HG03460 (cell line): ENCODE results near the gene TMEM115.

Experiments
- ATAC-seq: cut with Tn5 transposase; IDR thresholded peaks from one replicate; pipeline ENCODE4 v1.9.1; 2021; ENCODE audit not compliant: unreplicated experiment

TMEM115 gene

GRCh38 chr3:50334339-50335075 is 24.8 kb downstream of the TMEM115 start:
- no peak for ATAC-seq

GRCh38 chr3:50333744-50334328 is 25.5 kb downstream of the TMEM115 start:
- ATAC-seq = no peak

GRCh38 chr3:50331364-50331907 is 27.9 kb downstream of the TMEM115 start:
- ATAC-seq = no peak

GRCh38 chr3:50330330-50330729 is 29.0 kb downstream of the TMEM115 start:
- ATAC-seq = no peak

GRCh38 chr3:50327943-50328691 is 31.2 kb downstream of the TMEM115 start, which contains the start of gene TUSC2:
TSS of gene TUSC2 (minus strand) at chr3:50328223. CDS start at chr3:50328099, 124 bp downstream.
- ATAC-seq = peak; percentile 80

GRCh38 chr3:50327129-50327528 is 32.2 kb downstream of the TMEM115 start:
- no peak for ATAC-seq

- no peak for ATAC-seq
These were observed 33.2 kb downstream of the TMEM115 start for GRCh38 chr3:50326182-50326541.

- ATAC-seq = no peak
These were observed 33.7 kb downstream of the TMEM115 start for GRCh38 chr3:50325497-50326181.

- no peak for ATAC-seq
These were observed 34.2 kb downstream of the TMEM115 start for GRCh38 chr3:50325113-50325480.

- no peak for ATAC-seq
These were observed 34.8 kb downstream of the TMEM115 start for GRCh38 chr3:50324351-50325112.

- ATAC-seq = no peak
These were observed 35.6 kb downstream of the TMEM115 start for GRCh38 chr3:50323614-50324199.

- ATAC-seq = no peak
These were observed 36.2 kb downstream of the TMEM115 start for GRCh38 chr3:50323092-50323600.

GRCh38 chr3:50322386-50323091 is 36.8 kb downstream of the TMEM115 start, which contains the start of gene HYAL2:
TSS of gene HYAL2 (minus strand) at chr3:50322745. CDS start at chr3:50320489, 2,256 bp downstream.
- no peak for ATAC-seq

- ATAC-seq = no peak
These were observed 37.3 kb downstream of the TMEM115 start for GRCh38 chr3:50322115-50322385.

GRCh38 chr3:50321336-50322114 is 37.8 kb downstream of the TMEM115 start:
- peak; percentile 75 for ATAC-seq

GRCh38 chr3:50320853-50321335 is 38.4 kb downstream of the TMEM115 start:
- ATAC-seq = peak; percentile 49

GRCh38 chr3:50319894-50320625 is 39.3 kb downstream of the TMEM115 start:
- ATAC-seq = no peak
